Upper lobe of right lung (tissue), 1 donor: ENCODE data around the gene TNFAIP8L3. TPM values are rescaled to one million over a fixed set of nuclear protein-coding genes. Genes with fewer than 3 reads are reported as not detected.
"Not testable (repeated sequence)": the region's sequence is repeated elsewhere in the genome, so short reads cannot be mapped to it uniquely, and the experiment has no call there.

Experiments used
- ATAC-seq: fragments of 200-7000 bp; cut with Tn5 transposase; one replicate; pipeline ENCODE4 v1.9.1; 2020; ENCODE audit warnings: mild to moderate bottlenecking, moderate library complexity
- DNase-seq: peaks from one replicate; pipeline ENCODE4 v3.0.0-alpha.2; 2020
- H3K27ac ChIP-seq: fragments of 200-600 bp; one replicate; pipeline ENCODE4 v1.8.0; 2022
- H3K27me3 ChIP-seq: fragments of 200-600 bp; one replicate; pipeline ENCODE4 v1.8.0; 2022; ENCODE audit warnings: mild to moderate bottlenecking
- H3K36me3 ChIP-seq: fragments of 200-600 bp; one replicate; pipeline ENCODE4 v1.8.0; 2022
- H3K4me1 ChIP-seq: fragments of 200-600 bp; one replicate; pipeline ENCODE4 v1.8.0; 2022
- H3K4me3 ChIP-seq: fragments of 200-600 bp; one replicate; pipeline ENCODE4 v1.8.0; 2022; ENCODE audit warnings: mild to moderate bottlenecking
- H3K9me3 ChIP-seq: fragments of 200-600 bp; one replicate; pipeline ENCODE4 v1.8.0; 2022
- intact Hi-C: fragments of 100-400 bp; cut with DNase I; formaldehyde crosslinking; loops from one replicate; pipeline ENCODE4 v1.11.0; 2022
- long read RNA-seq: library from polyadenylated mRNA; unstranded; transcript quantifications from one replicate; pipeline ENCODE4 v2.0.0, GENCODE V29; 2021
- total RNA-seq: library from RNA; stranded (reverse); fragmentation: NEBNext Ultra II Directional; extraction: Animal tissue kit (Norgen Biotek cat#: 25700); gene quantifications from one replicate; pipeline ENCODE4 v1.2.1, GENCODE V29; 2021
- TF ChIP-seq, protein P1 (sequence below): fragments of 200-600 bp; IDR thresholded peaks from one replicate; pipeline ENCODE4 v1.8.0; 2022; ENCODE audit warnings: antibody characterized with exemption
- donor health status: DM: no; HTN: yes; CAD: no; lungs with severe emphysema.

TNFAIP8L3 gene
- 10.9 TPM for total RNA-seq
- long read RNA-seq, transcript TNFAIP8L3-202 (2 exons, 2,002 nt): major isoform, 27 of 29 reads
- long read RNA-seq, partial matches to known transcripts: 0 of 29 reads
- long read RNA-seq, other reads (novel, unspliced or antisense): 2 of 29 reads

DNA sequence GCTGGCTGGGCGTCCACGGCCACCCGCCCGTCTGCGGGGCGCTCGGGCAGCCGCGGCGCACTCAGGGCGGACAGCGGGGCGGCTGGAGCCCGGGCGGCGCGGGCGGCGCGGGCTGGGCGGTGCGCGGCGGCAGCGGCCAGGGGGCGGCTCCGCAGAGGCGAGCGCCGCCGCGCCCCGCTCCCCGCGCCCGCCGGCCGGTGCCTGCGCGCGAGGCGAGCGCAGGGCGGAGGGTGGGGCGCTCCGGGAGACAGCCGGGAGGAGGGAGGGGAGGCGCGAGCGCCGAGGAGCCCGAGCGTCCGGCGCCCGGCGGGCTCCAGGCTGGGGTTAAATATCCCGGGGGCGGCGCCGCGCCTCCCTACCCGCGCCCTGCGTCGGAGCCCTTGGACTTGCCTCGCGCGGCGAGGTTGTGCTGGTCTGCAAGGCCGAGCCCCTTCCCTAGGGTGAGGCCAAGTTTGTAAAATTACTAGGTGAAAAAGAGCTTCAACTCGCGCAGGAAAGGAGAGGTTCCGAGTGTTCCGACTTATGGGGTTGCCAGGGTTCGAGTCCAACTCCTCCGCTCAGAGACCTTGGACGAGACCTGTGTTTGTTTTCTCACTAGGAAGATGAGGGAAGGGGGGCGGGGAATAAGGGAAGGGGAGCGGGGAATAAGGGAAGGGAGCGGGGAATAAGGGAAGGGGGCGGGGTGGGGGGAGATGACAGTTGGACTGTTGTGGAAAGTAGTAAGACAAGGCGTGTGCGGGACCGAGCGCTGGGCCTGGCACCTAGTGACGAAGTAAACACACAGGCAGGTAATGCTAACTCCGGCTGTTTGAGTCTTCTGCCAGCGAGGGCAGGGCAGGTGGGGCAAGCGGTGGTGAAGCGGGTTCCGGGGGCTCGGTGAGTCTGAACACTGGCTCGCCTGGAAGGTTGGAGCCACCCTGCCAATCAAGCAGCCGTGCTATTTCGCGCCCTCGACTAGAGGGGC, at the start of gene TNFAIP8L3:
Gene TNFAIP8L3 (minus strand): TSS at position 301 of the 964 bp plus-strand sequence. CDS start 311 bp downstream, outside the sequence.
- intact Hi-C loops: no loop called here
- Histone ChIP-seq H3K27ac (no peak within 1 kb of the TSS), H3K9me3 (no peaks in the 10 kb centered on the region), H3K4me1 (peaks cover 20% of the 10 kb centered on the region), H3K4me3 (peak within 1 kb of the TSS; percentile 60), H3K27me3 (peaks cover 9% of the 10 kb centered on the region), H3K36me3 (no peaks in the 10 kb centered on the region)
- DNase-seq (peak; percentile 66), ATAC-seq (peak; percentile 57)
- TF ChIP-seq, protein P1, sequence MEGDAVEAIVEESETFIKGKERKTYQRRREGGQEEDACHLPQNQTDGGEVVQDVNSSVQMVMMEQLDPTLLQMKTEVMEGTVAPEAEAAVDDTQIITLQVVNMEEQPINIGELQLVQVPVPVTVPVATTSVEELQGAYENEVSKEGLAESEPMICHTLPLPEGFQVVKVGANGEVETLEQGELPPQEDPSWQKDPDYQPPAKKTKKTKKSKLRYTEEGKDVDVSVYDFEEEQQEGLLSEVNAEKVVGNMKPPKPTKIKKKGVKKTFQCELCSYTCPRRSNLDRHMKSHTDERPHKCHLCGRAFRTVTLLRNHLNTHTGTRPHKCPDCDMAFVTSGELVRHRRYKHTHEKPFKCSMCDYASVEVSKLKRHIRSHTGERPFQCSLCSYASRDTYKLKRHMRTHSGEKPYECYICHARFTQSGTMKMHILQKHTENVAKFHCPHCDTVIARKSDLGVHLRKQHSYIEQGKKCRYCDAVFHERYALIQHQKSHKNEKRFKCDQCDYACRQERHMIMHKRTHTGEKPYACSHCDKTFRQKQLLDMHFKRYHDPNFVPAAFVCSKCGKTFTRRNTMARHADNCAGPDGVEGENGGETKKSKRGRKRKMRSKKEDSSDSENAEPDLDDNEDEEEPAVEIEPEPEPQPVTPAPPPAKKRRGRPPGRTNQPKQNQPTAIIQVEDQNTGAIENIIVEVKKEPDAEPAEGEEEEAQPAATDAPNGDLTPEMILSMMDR: no peak

DNA sequence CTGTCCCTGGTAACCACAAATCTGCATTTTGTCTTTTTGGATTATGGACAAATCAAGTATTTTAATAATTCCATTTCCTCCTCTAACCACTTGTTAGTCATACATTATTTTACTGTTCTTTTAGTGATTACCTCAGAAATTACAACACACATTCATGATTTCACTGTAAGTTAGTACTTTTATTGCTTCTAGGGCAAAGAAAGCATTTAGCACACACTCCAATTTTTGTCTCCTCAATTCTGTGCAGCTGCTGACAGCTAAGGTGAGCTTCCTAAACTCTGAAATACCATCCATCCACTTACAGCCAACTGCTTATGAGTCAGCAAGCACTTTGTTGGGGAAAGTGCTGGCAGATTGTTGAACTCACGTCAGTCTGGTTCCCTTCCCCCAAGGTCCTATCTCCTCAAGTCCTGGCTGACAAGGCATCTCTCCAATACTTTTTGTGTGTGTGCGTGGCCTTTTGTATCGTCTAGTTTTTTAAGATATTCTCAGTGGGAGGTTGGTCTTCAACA, 49.4 kb upstream of the TNFAIP8L3 start:
- H3K36me3 ChIP-seq: no peaks in the 10 kb centered on the region
- DNase-seq (no peak), ATAC-seq (no peak)
- no peaks in the 10 kb centered on the region for H3K27me3 ChIP-seq
- H3K4me1 ChIP-seq: no peaks in the 10 kb centered on the region
- intact Hi-C loops: no loop called here
- no peak overlapping the region for H3K4me3 ChIP-seq
- TF ChIP-seq, protein P1: no peak
- H3K27ac ChIP-seq: no peak overlapping the region
- no peaks in the 10 kb centered on the region for H3K9me3 ChIP-seq

DNA sequence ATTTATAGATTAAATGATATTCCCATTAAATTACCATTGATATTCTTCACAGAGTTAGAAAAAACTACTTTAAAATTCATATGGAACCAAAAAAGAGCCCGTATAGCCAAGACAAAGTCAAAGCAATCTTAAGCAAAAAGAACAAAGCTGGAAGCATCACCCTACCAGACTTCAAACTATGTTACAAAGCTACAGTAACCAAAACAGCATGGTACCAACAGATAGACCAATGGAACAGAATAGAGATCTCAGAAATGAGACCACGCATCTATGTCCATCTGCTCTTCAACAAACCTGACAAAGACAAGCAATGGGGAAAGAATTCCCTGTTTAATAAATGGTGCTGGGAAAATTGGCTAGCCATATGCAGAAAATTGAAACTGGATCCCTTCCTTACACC, 45.6 kb upstream of the TNFAIP8L3 start:
- H3K36me3 ChIP-seq, ATAC-seq, H3K27ac ChIP-seq, DNase-seq, H3K9me3 ChIP-seq, H3K4me3 ChIP-seq, H3K4me1 ChIP-seq, H3K27me3 ChIP-seq, intact Hi-C loops: not testable (repeated sequence)

DNA sequence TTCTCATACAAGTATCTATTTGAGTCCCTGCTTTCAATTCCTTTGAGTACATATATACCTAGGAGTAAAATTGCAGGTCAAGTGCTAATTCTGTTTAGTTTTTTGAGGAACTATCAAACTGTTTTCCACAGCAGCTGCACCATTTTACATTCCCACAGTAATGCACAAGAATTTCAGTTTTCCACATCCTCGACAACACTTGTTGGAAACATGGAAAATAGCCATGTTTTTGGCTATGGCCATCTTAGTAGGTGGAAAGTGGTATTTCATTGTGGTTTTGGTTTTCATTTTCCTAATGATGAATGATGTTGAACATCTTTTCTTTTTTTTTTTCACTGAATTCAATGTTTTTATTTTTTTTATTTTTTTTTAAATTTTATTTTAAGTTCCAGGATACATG, 44.4 kb upstream of the TNFAIP8L3 start:
- DNase-seq (no peak), ATAC-seq (no peak)
- TF ChIP-seq, protein P1: no peak
- Histone ChIP-seq H3K36me3 (no peaks in the 10 kb centered on the region), H3K27ac (no peak overlapping the region), H3K4me3 (no peak overlapping the region), H3K27me3 (no peaks in the 10 kb centered on the region), H3K4me1 (no peaks in the 10 kb centered on the region), H3K9me3 (no peaks in the 10 kb centered on the region)
- intact Hi-C loops: no loop called here

DNA sequence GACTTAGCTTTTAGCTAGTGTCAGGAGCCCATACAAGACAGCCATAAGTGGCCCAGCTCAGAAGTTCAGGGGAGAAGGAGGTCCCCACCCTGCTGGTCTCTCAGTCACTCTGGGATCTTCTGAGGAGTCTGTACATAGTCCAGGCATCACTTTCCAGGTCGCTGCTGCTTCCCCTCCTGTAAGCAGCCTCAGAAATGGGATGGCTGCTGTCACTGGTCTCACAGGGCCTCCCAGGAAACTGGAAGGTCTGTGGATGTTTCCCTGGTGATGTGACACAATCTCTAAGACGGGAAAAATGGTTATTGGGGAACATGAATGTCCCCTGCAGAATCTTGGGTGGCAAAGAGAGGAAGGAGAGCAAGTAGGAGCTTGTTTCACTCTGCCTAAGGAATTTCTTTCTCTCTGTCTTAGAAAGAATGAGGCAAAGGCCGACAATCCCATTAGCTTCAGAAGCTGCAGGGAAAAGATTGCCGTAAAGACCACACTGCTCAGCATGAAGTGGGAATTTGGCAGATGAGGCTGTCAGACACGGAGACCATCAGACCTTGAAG, 43.2 kb upstream of the TNFAIP8L3 start:
- Histone ChIP-seq H3K9me3 (no peaks in the 10 kb centered on the region), H3K27ac (no peak overlapping the region), H3K27me3 (no peaks in the 10 kb centered on the region), H3K4me1 (peaks cover 6% of the 10 kb centered on the region), H3K36me3 (no peaks in the 10 kb centered on the region), H3K4me3 (no peak overlapping the region)
- DNase-seq (no peak), ATAC-seq (no peak)
- TF ChIP-seq, protein P1: no peak
- intact Hi-C loops: no loop called here

DNA sequence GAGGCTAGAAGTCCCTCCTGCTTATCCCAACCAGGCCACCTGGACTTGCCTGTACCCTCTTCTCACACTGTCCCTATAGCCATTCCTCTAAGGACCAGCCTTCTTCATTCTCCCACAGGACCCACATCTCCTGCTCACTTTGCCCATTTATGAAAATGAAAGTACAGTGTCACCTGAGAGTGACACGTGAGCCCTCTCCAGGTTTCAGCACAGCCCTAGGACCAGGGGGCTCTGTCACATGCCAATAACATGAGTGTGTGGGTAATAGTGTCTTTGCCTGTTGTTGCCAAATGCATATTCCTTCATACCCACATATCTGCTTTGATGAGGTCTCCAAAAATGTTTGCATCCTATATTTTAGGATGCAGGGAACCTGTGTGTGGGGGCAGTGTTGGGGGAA, 42.3 kb upstream of the TNFAIP8L3 start:
- TF ChIP-seq, protein P1: no peak
- Histone ChIP-seq H3K4me3 (no peak overlapping the region), H3K36me3 (no peaks in the 10 kb centered on the region)

More for the DNA sequence above, 42.3 kb upstream of the TNFAIP8L3 start:
- Histone ChIP-seq H3K4me1 (peaks cover 7% of the 10 kb centered on the region), H3K9me3 (no peaks in the 10 kb centered on the region), H3K27me3 (no peaks in the 10 kb centered on the region), H3K27ac (no peak overlapping the region)
- ATAC-seq: peak; percentile 16
- intact Hi-C loops: no loop called here
- DNase-seq: no peak
